ENCODE measurements around the gene SLC39A13. TPM values are rescaled to one million over a fixed set of nuclear protein-coding genes. Genes with fewer than 3 reads are reported as not detected.

SLC39A13 gene
- total and polyA plus RNA-seq, 2 of the 13 experiments (the other 11 are each of a cell fraction or from before 2014, with no cell fraction given) = 15.3 to 30.5 TPM

- TF ChIP-seq MAF1 (CRISPR knock-in tag; IDR thresholded peaks at IDR 0.05; ENCODE audit: borderline replicate concordance) (no peak), PRMT3 (CRISPR knock-in tag; IDR thresholded peaks at IDR 0.05; ENCODE audit: borderline replicate concordance, low read depth) (no peak), HNRNPUL1 (IDR thresholded peaks at IDR 0.05; ENCODE audit: low read depth, low read length) (no peak), NRL (CRISPR knock-in tag; IDR thresholded peaks at IDR 0.05; ENCODE audit: borderline replicate concordance) (no peak), YEATS2 (CRISPR knock-in tag; IDR thresholded peaks at IDR 0.05; ENCODE audit: borderline replicate concordance) (no peak), TRIM24 (CRISPR knock-in tag; IDR thresholded peaks at IDR 0.05) (no peak), SCMH1 (CRISPR knock-in tag; IDR thresholded peaks at IDR 0.05; ENCODE audit: borderline replicate concordance) (no peak), CCAR2 (optimal IDR thresholded peaks at IDR 0.05; ENCODE audit: low read depth, low read length) (no peak), MYC (CRISPR knock-in tag; IDR thresholded peaks at IDR 0.05; ENCODE audit: borderline replicate concordance) (no peak), ZNF460 (CRISPR knock-in tag; IDR thresholded peaks at IDR 0.05; ENCODE audit: borderline replicate concordance) (no peak), HNRNPL (IDR thresholded peaks at IDR 0.05; ENCODE audit: low read depth, low read length) (peak; percentile 72; the same call in 1 of the 2 replicates), ZNF432 (CRISPR knock-in tag; IDR thresholded peaks at IDR 0.05; ENCODE audit: borderline replicate concordance) (no peak), KDM5A (IDR thresholded peaks at IDR 0.05; ENCODE audit: borderline replicate concordance, low read length) (peak; percentile 45; the same call in 1 of the 2 replicates)
- TF ChIP-seq, protein P1, sequence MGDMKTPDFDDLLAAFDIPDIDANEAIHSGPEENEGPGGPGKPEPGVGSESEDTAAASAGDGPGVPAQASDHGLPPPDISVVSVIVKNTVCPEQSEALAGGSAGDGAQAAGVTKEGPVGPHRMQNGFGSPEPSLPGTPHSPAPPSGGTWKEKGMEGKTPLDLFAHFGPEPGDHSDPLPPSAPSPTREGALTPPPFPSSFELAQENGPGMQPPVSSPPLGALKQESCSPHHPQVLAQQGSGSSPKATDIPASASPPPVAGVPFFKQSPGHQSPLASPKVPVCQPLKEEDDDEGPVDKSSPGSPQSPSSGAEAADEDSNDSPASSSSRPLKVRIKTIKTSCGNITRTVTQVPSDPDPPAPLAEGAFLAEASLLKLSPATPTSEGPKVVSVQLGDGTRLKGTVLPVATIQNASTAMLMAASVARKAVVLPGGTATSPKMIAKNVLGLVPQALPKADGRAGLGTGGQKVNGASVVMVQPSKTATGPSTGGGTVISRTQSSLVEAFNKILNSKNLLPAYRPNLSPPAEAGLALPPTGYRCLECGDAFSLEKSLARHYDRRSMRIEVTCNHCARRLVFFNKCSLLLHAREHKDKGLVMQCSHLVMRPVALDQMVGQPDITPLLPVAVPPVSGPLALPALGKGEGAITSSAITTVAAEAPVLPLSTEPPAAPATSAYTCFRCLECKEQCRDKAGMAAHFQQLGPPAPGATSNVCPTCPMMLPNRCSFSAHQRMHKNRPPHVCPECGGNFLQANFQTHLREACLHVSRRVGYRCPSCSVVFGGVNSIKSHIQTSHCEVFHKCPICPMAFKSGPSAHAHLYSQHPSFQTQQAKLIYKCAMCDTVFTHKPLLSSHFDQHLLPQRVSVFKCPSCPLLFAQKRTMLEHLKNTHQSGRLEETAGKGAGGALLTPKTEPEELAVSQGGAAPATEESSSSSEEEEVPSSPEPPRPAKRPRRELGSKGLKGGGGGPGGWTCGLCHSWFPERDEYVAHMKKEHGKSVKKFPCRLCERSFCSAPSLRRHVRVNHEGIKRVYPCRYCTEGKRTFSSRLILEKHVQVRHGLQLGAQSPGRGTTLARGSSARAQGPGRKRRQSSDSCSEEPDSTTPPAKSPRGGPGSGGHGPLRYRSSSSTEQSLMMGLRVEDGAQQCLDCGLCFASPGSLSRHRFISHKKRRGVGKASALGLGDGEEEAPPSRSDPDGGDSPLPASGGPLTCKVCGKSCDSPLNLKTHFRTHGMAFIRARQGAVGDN (CRISPR knock-in tag; IDR thresholded peaks at IDR 0.05) = peak; percentile 58
- TF ChIP-seq, protein P2, sequence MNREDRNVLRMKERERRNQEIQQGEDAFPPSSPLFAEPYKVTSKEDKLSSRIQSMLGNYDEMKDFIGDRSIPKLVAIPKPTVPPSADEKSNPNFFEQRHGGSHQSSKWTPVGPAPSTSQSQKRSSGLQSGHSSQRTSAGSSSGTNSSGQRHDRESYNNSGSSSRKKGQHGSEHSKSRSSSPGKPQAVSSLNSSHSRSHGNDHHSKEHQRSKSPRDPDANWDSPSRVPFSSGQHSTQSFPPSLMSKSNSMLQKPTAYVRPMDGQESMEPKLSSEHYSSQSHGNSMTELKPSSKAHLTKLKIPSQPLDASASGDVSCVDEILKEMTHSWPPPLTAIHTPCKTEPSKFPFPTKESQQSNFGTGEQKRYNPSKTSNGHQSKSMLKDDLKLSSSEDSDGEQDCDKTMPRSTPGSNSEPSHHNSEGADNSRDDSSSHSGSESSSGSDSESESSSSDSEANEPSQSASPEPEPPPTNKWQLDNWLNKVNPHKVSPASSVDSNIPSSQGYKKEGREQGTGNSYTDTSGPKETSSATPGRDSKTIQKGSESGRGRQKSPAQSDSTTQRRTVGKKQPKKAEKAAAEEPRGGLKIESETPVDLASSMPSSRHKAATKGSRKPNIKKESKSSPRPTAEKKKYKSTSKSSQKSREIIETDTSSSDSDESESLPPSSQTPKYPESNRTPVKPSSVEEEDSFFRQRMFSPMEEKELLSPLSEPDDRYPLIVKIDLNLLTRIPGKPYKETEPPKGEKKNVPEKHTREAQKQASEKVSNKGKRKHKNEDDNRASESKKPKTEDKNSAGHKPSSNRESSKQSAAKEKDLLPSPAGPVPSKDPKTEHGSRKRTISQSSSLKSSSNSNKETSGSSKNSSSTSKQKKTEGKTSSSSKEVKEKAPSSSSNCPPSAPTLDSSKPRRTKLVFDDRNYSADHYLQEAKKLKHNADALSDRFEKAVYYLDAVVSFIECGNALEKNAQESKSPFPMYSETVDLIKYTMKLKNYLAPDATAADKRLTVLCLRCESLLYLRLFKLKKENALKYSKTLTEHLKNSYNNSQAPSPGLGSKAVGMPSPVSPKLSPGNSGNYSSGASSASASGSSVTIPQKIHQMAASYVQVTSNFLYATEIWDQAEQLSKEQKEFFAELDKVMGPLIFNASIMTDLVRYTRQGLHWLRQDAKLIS (CRISPR knock-in tag; IDR thresholded peaks at IDR 0.05) = no peak
Measured at GRCh38 chr11:47408598-47409439, 429 bp downstream of the SLC39A13 start (continued).
